Rectal smooth muscle tissue (tissue), 1 donor: ENCODE measurements around the gene KDM2B.
A peak's percentile ranks its signal among the peaks of the same experiment; 100 is the strongest.

ENCODE experiments used
- H3K27ac ChIP-seq: one replicate; pipeline ENCODE4 v1.7.0; 2013; ENCODE audit warnings: low read depth, low read length, inconsistent platforms
- H3K27me3 ChIP-seq: one replicate; pipeline ENCODE4 v1.7.0; 2013; ENCODE audit warnings: low read length; ENCODE audit not compliant: control insufficient read depth, insufficient read depth
- H3K36me3 ChIP-seq: one replicate; pipeline ENCODE4 v1.7.0; 2013; ENCODE audit warnings: low read length; ENCODE audit not compliant: control insufficient read depth, insufficient read depth
- H3K4me1 ChIP-seq: one replicate; pipeline ENCODE4 v1.7.0; 2013; ENCODE audit warnings: low read length; ENCODE audit not compliant: control insufficient read depth, insufficient read depth
- H3K4me3 ChIP-seq: one replicate; pipeline ENCODE4 v1.7.0; 2013; ENCODE audit warnings: low read length
- H3K9ac ChIP-seq: one replicate; pipeline ENCODE4 v1.7.0; 2013; ENCODE audit warnings: low read length

The KDM2B gene

DNA sequence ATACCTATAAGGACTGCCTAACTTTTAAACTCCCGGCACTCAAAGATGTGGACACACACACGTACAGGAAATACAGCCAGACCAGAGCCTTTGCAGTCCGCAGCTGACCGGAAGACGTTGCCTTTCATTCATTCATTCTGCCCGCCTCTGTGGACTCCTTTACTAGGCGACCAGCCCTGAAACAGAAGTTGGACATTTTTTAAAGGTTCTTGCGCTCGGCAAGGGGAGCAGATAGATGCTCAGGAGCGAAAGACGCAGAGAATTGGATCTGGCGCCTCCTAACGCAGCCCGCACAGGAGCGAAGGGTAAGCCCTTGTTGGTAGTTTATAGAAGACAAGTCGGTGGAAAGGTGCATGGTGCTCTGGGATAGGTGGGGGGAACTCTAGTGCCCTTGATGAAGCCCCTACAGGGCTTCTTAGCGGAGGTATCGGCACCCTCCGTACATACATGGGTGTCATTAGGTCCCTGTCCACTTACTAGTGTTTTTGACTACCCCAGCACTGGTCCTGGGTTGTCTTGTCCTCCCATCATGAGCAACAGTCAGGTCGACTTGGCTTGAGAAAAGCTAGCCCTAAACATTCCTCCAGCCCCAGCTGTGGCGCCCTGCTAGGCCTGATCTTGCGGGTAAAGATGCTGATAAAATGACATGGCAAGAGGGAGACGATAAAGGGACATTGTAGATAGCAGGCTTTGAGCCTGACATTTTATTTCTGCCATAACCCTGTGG is at the start of gene KDM2B:
TSS of gene KDM2B (minus strand) at position 65 of the 727 bp plus-strand sequence. CDS start 112 bp downstream, outside the sequence.
- Histone ChIP-seq H3K27me3 (no peaks in the 10 kb centered on the region), H3K36me3 (no peaks in the 10 kb centered on the region), H3K9ac (peak within 1 kb of the TSS; percentile 40), H3K27ac (peak within 1 kb of the TSS; percentile 74), H3K4me1 (peaks cover 16% of the 10 kb centered on the region), H3K4me3 (peak within 1 kb of the TSS; percentile 78)

DNA sequence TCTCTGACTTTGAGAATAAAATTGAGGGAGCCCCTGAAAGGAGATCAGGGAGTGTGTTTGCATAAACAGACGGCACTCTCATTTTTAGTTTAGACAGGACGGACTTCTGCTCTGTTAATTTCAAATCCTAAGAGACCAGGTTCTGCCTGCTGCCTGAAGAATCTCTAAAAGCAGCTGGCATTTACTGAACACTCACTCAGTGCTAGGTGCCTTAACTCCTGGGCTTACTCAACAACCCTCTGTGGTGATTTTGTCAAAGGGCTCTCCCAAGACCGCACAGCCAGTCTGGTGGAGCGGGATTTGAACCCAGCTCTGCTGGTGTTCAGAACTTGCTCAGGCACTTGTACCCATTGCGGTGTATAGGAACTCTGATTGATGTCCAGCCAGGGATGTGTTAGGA is 47.7 kb upstream of the KDM2B start:
- Histone ChIP-seq H3K27me3 (no peaks in the 10 kb centered on the region), H3K4me3 (peak overlapping the region; percentile 70), H3K4me1 (peaks cover 16% of the 10 kb centered on the region), H3K36me3 (no peaks in the 10 kb centered on the region), H3K27ac (no peak overlapping the region), H3K9ac (no peak overlapping the region)

DNA sequence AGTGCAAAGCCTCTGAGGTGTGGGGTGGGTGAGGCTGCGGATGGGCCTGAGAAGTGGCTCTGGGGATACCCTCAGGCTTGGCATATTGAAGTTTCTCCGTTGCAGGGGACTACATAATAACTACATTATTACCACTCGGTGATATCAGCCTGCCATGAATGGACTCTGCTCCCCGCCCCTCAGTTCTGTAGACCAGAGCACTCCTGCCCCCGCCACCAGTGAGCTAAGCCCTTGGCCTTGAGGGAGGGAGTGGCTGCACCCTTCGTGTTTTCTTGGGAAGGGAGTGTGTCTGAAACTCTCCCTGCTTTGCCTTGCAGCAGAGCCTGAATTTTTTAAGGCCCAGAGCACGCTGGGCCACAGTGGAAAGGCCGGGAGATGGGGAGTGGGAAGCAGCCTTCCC is 47.2 kb upstream of the KDM2B start:
- Histone ChIP-seq H3K27ac (peak overlapping the region; percentile 33), H3K27me3 (no peaks in the 10 kb centered on the region), H3K9ac (no peak overlapping the region), H3K36me3 (no peaks in the 10 kb centered on the region), H3K4me1 (peaks cover 15% of the 10 kb centered on the region), H3K4me3 (peak overlapping the region; percentile 70)

DNA sequence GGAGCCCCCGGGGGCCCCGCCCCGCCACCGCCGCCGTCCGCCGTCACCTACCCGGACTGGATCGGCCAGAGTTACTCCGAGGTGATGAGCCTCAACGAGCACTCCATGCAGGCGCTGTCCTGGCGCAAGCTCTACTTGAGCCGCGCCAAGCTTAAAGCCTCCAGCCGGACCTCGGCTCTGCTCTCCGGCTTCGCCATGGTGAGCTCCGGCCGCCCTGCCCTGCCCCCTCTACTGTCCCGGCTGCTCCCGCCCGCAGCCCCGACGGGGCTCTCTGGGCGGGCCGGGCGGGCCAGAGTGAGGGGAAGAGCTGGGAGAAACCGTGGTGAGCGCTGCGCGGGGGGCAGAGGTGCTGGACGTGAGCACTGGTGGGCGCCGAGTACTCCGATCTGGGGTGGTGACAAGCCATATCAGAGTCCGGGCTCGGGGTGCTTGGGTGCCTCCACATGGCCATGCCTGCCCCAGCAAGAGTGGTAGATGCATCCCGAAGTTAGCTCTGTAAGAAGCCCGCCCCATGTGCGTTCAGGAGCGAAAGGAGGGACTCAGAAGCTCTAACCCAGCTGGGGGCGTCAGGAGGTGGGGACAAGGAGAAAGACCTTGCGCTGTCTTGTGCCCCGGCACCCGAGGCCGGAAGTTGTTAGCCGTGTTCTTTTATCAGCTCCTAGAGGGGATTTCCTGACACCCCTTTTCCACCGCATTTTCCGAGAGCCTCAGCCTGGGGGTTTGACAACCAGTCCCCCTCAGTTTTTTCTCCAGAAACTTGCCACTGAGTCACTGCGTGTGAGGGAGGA is 46.2 kb upstream of the KDM2B start:
- no peaks in the 10 kb centered on the region for H3K36me3 ChIP-seq
- no peaks in the 10 kb centered on the region for H3K27me3 ChIP-seq
- peaks cover 8% of the 10 kb centered on the region for H3K4me1 ChIP-seq
- H3K4me3 ChIP-seq = peak overlapping the region; percentile 70
- peak overlapping the region; percentile 77 for H3K9ac ChIP-seq
- peak overlapping the region; percentile 89 for H3K27ac ChIP-seq

DNA sequence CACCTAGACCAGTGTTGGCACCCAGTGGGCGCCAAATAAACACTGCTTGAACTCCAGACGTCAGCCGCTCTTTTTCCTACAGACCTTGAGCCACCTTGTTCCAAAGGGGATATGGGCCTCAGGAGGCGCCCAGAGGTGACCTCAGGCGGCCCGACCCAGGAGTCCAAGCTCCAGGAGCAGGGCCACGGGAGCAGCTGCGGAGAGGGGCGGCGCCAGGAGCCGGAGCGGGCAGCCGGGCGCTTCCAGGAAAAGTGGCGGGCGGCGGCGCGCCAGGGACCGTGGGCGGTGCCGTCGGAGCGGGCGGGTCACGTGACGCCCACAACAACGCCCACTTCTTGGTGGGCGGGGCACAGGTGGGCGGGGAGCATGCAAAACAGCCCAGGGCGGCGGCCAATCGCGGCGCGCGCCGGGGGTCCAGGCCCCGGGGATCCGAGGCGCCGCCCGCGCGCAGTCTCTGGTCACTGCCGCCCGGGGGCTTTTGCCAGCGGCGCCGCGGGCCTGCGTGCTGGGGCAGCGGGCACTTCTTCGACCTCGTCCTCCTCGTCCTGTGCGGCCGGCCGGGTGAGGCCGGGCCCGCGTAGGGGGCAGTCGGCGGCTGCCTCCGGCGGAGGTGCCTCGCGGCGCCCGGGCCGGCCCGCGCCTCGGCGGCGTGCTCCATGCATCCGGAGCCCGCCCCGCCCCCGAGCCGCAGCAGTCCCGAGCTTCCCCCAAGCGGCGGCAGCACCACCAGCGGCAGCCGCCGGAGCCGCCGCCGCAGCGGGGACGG is 45.4 kb upstream of the KDM2B start, which contains the start of gene ORAI1:
TSS of gene ORAI1 (plus strand) at position 444 of the 766 bp plus-strand sequence.
- peak within 1 kb of the TSS; percentile 70 for H3K4me3 ChIP-seq
- no peaks in the 10 kb centered on the region for H3K36me3 ChIP-seq
- H3K27me3 ChIP-seq = no peaks in the 10 kb centered on the region
- peak within 1 kb of the TSS; percentile 89 for H3K27ac ChIP-seq
- H3K9ac ChIP-seq = peak within 1 kb of the TSS; percentile 77
- H3K4me1 ChIP-seq = peaks cover 6% of the 10 kb centered on the region

DNA sequence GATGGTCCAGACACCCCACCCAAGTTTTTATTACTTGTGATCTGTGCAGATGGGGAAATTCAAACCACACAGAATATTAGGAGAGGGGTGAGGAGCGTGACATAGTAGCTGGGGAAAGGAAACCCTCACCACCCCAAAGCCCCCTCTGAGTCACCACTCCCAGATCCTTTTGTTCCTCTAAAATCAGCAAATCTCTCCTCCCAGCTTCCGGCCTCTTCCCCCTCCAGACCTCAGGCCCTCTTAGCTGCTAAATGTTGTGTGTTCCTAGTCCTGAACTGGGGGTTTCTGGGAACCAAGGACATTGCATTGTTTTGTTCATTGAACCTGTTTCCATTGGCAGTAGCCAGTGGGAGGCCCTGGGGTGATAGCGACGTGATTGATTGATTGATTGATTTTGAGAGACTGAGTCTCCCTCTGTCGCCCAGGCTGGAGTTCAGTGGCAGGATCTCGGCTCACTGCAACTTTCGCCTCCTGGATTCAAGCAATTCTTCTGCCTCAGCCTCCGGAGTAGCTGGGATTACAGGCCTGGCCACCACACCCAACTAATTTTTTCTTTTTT is 39.6 kb upstream of the KDM2B start:
- no peaks in the 10 kb centered on the region for H3K27me3 ChIP-seq
- no peak overlapping the region for H3K27ac ChIP-seq
- H3K4me1 ChIP-seq = peaks cover 3% of the 10 kb centered on the region
- no peak overlapping the region for H3K4me3 ChIP-seq
- no peaks in the 10 kb centered on the region for H3K36me3 ChIP-seq
- no peak overlapping the region for H3K9ac ChIP-seq

DNA sequence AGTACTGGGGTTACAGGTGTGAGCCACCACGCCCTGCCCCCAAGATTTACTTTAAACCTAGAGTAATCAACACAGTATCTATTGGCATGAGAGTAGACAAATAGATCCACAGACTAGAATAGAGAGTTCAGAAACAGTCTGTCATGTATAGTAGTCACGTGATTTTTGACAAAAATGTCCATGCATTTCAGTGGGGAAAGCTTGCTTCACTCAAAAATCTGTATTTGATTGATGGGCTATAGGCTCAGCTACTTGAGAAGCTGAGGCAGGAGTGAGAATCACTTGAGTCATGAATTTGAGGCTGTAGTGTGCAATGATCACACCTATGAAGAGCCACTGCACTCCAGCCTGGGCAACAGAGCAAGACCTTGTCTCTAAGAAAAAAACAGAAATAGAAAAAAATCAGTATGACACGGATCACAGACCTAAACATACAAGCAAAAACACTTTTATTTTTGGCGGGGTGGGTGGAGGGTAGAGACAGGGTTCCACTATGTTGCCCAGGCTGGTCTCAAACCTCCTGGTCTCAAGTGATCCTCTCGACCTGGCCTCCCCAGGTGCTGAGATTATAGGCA is 37.9 kb upstream of the KDM2B start:
- Histone ChIP-seq H3K4me3 (no peak overlapping the region), H3K27me3 (no peaks in the 10 kb centered on the region), H3K36me3 (no peaks in the 10 kb centered on the region), H3K9ac (no peak overlapping the region), H3K4me1 (no peaks in the 10 kb centered on the region), H3K27ac (no peak overlapping the region)

DNA sequence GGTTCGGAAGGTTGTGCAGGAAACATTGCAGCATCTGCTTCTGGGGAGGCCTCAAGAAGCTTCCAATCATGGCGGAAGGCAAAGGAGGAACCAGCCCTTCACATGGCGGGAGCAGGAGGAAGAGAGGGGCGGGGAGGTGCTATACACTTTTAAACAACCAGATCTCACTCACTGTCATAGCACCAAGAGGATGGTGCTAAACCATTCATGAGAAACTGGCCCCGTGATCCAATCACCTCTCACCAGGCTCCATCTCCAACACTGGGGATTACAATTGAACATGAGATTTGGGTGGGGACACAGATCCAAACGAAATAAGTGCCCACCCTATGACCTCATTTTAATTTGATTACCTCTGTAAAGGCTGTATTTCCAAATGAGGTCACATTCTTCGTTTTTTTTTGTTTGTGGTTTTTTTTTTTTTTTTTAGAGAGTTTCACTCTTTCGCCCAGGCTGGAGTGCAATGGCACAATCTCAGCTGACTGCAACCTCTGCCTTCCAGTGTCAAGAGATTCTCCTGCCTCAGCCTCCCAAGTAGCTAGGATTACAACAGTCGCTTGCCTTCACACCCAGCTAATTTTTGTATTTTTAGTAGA is 34.1 kb upstream of the KDM2B start:
- Histone ChIP-seq H3K4me1 (peaks cover 15% of the 10 kb centered on the region), H3K4me3 (no peak overlapping the region), H3K9ac (no peak overlapping the region), H3K27me3 (no peaks in the 10 kb centered on the region), H3K27ac (no peak overlapping the region), H3K36me3 (no peaks in the 10 kb centered on the region)

DNA sequence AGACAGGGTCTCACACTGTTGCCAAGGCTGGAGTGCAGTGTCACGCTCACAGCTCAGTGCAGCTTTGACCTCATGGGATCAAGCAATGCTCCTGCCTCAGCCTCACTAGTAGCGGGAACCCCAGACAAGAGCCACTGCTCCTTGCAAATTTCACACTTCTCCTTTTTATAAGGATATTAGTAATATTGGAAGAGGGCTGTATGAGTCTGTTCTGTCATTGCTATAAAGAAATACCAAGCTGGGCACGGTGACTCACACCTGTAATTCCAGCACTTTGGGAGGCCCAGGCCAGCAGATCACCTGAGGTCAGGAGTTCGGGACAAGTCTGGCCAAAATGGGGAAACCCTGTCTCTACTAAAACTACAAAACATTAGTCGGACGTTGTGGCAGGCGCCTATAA is 32.6 kb upstream of the KDM2B start:
- Histone ChIP-seq H3K4me3 (no peak overlapping the region), H3K27ac (no peak overlapping the region), H3K4me1 (peaks cover 15% of the 10 kb centered on the region), H3K36me3 (no peaks in the 10 kb centered on the region), H3K9ac (no peak overlapping the region), H3K27me3 (no peaks in the 10 kb centered on the region)

DNA sequence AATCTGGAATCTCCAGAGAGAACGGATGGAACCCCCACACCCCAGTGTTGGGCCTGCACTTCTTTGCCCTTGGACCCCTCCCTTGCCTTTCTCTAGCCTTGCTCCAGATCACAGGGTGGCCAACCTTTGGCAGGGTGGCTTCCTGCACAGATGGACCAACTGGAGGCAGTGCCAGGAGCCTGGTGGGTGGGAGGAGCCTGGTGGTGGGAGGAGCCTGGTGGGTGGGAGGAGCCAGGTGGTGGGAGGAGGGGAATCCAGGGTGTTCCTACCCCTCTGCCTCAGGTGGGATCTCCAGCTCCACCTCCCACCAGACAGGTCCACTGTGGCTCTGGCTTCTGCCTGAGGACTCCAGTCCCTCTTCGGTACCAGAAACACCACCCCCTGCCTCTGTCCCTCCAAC is 30.5 kb upstream of the KDM2B start:
- peaks cover 15% of the 10 kb centered on the region for H3K4me1 ChIP-seq
- no peaks in the 10 kb centered on the region for H3K27me3 ChIP-seq
- H3K27ac ChIP-seq = peak overlapping the region; percentile 88
- no peaks in the 10 kb centered on the region for H3K36me3 ChIP-seq
- no peak overlapping the region for H3K9ac ChIP-seq
- H3K4me3 ChIP-seq = no peak overlapping the region

DNA sequence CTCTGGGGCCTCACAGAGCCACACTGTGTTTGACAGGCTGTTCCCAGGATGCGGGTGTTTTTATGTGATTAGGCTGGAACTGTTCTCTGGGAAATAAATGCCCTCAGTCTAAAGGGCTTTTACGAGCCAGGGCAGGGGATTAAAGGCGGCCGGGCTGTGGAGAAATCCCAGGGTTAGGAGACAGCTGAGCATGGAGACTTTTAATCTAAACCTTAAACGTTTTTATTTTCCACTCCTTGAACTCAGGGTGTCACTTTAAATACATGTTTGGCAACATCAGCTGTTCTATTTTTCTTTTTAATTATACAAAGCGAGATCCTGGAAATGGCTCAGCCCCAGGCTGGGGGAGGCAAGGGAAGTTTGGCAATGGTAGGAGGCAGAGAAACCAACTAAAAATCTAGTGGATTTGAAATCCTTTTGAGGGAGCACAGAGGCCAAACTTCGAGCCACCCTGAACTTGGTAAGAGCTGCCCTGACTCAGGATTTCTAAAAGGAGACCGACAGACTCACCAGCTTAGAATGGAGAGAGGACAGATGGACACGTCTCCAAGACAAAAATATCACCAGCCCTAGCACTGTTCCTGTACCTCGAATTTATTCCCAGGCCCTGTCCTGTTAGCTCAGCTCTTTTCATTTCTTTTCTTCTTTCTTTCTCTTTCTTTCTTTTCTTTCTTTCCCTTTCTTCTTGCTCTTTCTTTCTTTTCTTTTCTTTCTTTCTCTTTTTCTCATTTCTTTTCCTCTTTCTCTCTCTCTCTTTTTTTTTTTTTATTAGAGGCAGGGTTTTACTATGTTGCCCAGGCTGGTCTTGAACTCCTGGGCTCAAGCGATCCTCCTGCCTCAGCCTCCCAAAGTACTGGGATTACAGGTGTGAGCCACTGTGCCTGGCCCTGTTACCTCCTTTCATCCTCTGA is 29.7 kb upstream of the KDM2B start:
- H3K9ac ChIP-seq = no peak overlapping the region
- no peaks in the 10 kb centered on the region for H3K36me3 ChIP-seq
- no peaks in the 10 kb centered on the region for H3K27me3 ChIP-seq
- H3K4me3 ChIP-seq = no peak overlapping the region
- H3K4me1 ChIP-seq = peaks cover 15% of the 10 kb centered on the region
- H3K27ac ChIP-seq = peak overlapping the region; percentile 88
